SK-N-SH treated with all-trans-retinoic acid at 6 μM for 48 hours (cell line): ENCODE results near the gene OR2W3.

Experiments
- ATAC-seq: fragments of 200-7000 bp; cut with Tn5 transposase; 3 replicates; pipeline ENCODE4 v1.9.1; 2020; ENCODE audit warnings: mild to moderate bottlenecking, moderate library complexity
- ARNTL ChIP-seq: fragments of 450-650 bp; formaldehyde crosslinking; IDR thresholded peaks from 2 replicates; pipeline ENCODE4 v1.5.0; 2020; ENCODE audit warnings: low read depth, mild to moderate bottlenecking, moderate library complexity, borderline replicate concordance
- BACH2 ChIP-seq: fragments of 250-450 bp; sonication (Bioruptor Pico); IDR thresholded peaks from 2 replicates; pipeline ENCODE4 v1.9.0; 2021; ENCODE audit warnings: mild to moderate bottlenecking, borderline replicate concordance
- CSDC2 ChIP-seq: fragments of 250-450 bp; sonication (Bioruptor Pico); IDR thresholded peaks from 2 replicates; pipeline ENCODE4 v1.5.0; 2020; ENCODE audit warnings: mild to moderate bottlenecking, moderate library complexity
- CSRNP3 ChIP-seq: fragments of 250-450 bp; sonication (Bioruptor Pico); IDR thresholded peaks from 2 replicates; pipeline ENCODE4 v1.5.1; 2021; ENCODE audit warnings: mild to moderate bottlenecking, moderate library complexity
- ESRRG ChIP-seq: fragments of 250-450 bp; sonication (Bioruptor Pico); IDR thresholded peaks from 2 replicates; pipeline ENCODE4 v1.6.1; 2021; ENCODE audit warnings: mild to moderate bottlenecking
- GLIS3 ChIP-seq: fragments of 250-450 bp; sonication (Bioruptor Pico); IDR thresholded peaks from 2 replicates; pipeline ENCODE4 v1.5.0; 2020; ENCODE audit warnings: mild to moderate bottlenecking, moderate library complexity
- ISL1 ChIP-seq: fragments of 250-450 bp; sonication (Bioruptor Pico); IDR thresholded peaks from 2 replicates; pipeline ENCODE4 v2.1.2; 2022; ENCODE audit warnings: mild to moderate bottlenecking, moderate library complexity
- OSR1 ChIP-seq: fragments of 250-450 bp; sonication (Bioruptor Pico); IDR thresholded peaks from 2 replicates; pipeline ENCODE4 v1.8.0; 2022; ENCODE audit warnings: moderate library complexity, mild to moderate bottlenecking, inconsistent platforms
- PATZ1 ChIP-seq: fragments of 250-450 bp; sonication (Bioruptor Pico); IDR thresholded peaks from 2 replicates; pipeline ENCODE4 v1.8.0; 2020; ENCODE audit warnings: mild to moderate bottlenecking, moderate library complexity, borderline replicate concordance
- POU6F1 ChIP-seq: fragments of 250-450 bp; sonication (Bioruptor Pico); IDR thresholded peaks from 2 replicates; pipeline ENCODE4 v1.8.0; 2021; ENCODE audit warnings: low read depth, mild to moderate bottlenecking, moderate library complexity, borderline replicate concordance
- PPARA ChIP-seq: fragments of 250-450 bp; sonication (Bioruptor Pico); IDR thresholded peaks from 2 replicates; pipeline ENCODE4 v1.5.0; 2020; ENCODE audit warnings: mild to moderate bottlenecking, borderline replicate concordance
- RARB ChIP-seq: fragments of 250-450 bp; sonication (Bioruptor Pico); IDR thresholded peaks from 2 replicates; pipeline ENCODE4 v1.8.0; 2021; ENCODE audit warnings: mild to moderate bottlenecking, moderate library complexity
- SNAI2 ChIP-seq: fragments of 250-450 bp; sonication (Bioruptor Pico); IDR thresholded peaks from 2 replicates; pipeline ENCODE4 v1.5.0; 2020; ENCODE audit warnings: mild to moderate bottlenecking, moderate library complexity
- TCF4 ChIP-seq: fragments of 250-450 bp; sonication (Bioruptor Pico); IDR thresholded peaks from 2 replicates; pipeline ENCODE4 v1.8.0; 2021; ENCODE audit warnings: mild to moderate bottlenecking, moderate library complexity, borderline replicate concordance
- TOX ChIP-seq: fragments of 250-450 bp; sonication (Bioruptor Pico); IDR thresholded peaks from 2 replicates; pipeline ENCODE4 v1.8.0; 2021; ENCODE audit warnings: mild to moderate bottlenecking, moderate library complexity, borderline replicate concordance
- TSHZ2 ChIP-seq: fragments of 250-450 bp; sonication (Bioruptor Pico); IDR thresholded peaks from 2 replicates; pipeline ENCODE4 v1.5.0; 2020; ENCODE audit warnings: mild to moderate bottlenecking, moderate library complexity
- ZC3H10 ChIP-seq: fragments of 250-450 bp; sonication (Bioruptor Pico); IDR thresholded peaks from 2 replicates; pipeline ENCODE4 v1.5.1; 2021; ENCODE audit warnings: mild to moderate bottlenecking, moderate library complexity
- ZFP3 ChIP-seq: fragments of 250-450 bp; sonication (Bioruptor Pico); IDR thresholded peaks from 2 replicates; pipeline ENCODE4 v1.5.0; 2020; ENCODE audit warnings: mild to moderate bottlenecking, moderate library complexity
- ZFP30 ChIP-seq: fragments of 450-650 bp; formaldehyde crosslinking; IDR thresholded peaks from 2 replicates; pipeline ENCODE4 v1.5.0; 2022; ENCODE audit warnings: mild to moderate bottlenecking, moderate library complexity
- ZNF565 ChIP-seq: fragments of 450-650 bp; formaldehyde crosslinking; conservative IDR thresholded peaks from 2 replicates; pipeline ENCODE4 v1.5.0; 2020; ENCODE audit warnings: low read depth, mild to moderate bottlenecking, moderate library complexity
- ZNF70 ChIP-seq: fragments of 450-650 bp; formaldehyde crosslinking; IDR thresholded peaks from 2 replicates; pipeline ENCODE4 v1.5.0; 2020; ENCODE audit warnings: mild to moderate bottlenecking, moderate library complexity
- ZNF8 ChIP-seq: fragments of 450-650 bp; formaldehyde crosslinking; IDR thresholded peaks from 2 replicates; pipeline ENCODE4 v1.5.0; 2020; ENCODE audit warnings: mild to moderate bottlenecking, moderate library complexity

Gene OR2W3

GRCh38 chr1:247895163-247895637 lies at the start of gene OR2W3:
TSS of gene OR2W3 (plus strand) at chr1:247895587. CDS start at chr1:247895587, 0 bp downstream.
- TF ChIP-seq CSRNP3 (CRISPR knock-in tag), result no peak
- TF ChIP-seq RARB (CRISPR knock-in tag), result no peak
- TF ChIP-seq CSDC2 (CRISPR knock-in tag), result no peak
- no peak for ATAC-seq

GRCh38 chr1:247845693-247846017 lies 49.7 kb upstream of the OR2W3 start:
- no peak for TF ChIP-seq ARNTL (CRISPR knock-in tag)
- no peak for TF ChIP-seq SNAI2
- TF ChIP-seq BACH2 (CRISPR knock-in tag), result no peak
- no peak for TF ChIP-seq ESRRG (CRISPR knock-in tag)
- TF ChIP-seq PPARA (CRISPR knock-in tag), result no peak
- no peak for TF ChIP-seq ISL1
- no peak for TF ChIP-seq ZFP30 (CRISPR knock-in tag)
- TF ChIP-seq TSHZ2 (CRISPR knock-in tag), result no peak
- TF ChIP-seq TOX (CRISPR knock-in tag), result no peak
- TF ChIP-seq ZFP3 (CRISPR knock-in tag), result no peak
- TF ChIP-seq ZNF8 (CRISPR knock-in tag), result no peak
- no peak for TF ChIP-seq GLIS3 (CRISPR knock-in tag)
- no peak for TF ChIP-seq PATZ1
- no peak for TF ChIP-seq RARB (CRISPR knock-in tag)
- no peak for TF ChIP-seq ZC3H10
- no peak for TF ChIP-seq ZNF565 (CRISPR knock-in tag)
- TF ChIP-seq POU6F1 (CRISPR knock-in tag), result no peak
- no peak for ATAC-seq

- TF ChIP-seq TCF4 (CRISPR knock-in tag), result no peak
- TF ChIP-seq ESRRG (CRISPR knock-in tag), result no peak
- TF ChIP-seq GLIS3 (CRISPR knock-in tag), result no peak
- no peak for TF ChIP-seq RARB (CRISPR knock-in tag)
- no peak for ATAC-seq
These were observed 47.0 kb upstream of the OR2W3 start for GRCh38 chr1:247848346-247848745.

- ATAC-seq, result no peak
- TF ChIP-seq SNAI2 (no peak), PATZ1 (no peak), TSHZ2 (CRISPR knock-in tag) (no peak), OSR1 (CRISPR knock-in tag) (no peak), ZNF70 (no peak), POU6F1 (CRISPR knock-in tag) (no peak), TCF4 (CRISPR knock-in tag) (no peak), ZFP30 (CRISPR knock-in tag) (no peak), TOX (CRISPR knock-in tag) (no peak), ARNTL (CRISPR knock-in tag) (no peak), CSDC2 (CRISPR knock-in tag) (no peak)
These were observed 45.8 kb upstream of the OR2W3 start for GRCh38 chr1:247849616-247850015.
